HepG2 (cell line): ENCODE measurements around the gene PPM1G. TPM values are rescaled to one million over a fixed set of nuclear protein-coding genes. Genes with fewer than 3 reads are reported as not detected.

ENCODE experiments used
- FOXM1 ChIP-seq: sonication (generic); formaldehyde crosslinking; IDR thresholded peaks from 2 replicates; pipeline ENCODE4 v1.5.0; 2020; ENCODE audit warnings: missing genetic modification reagents
- HDAC2 ChIP-seq: sonication (generic); formaldehyde crosslinking; IDR thresholded peaks from 2 replicates; pipeline ENCODE4 v1.4.0; 2020; ENCODE audit warnings: missing genetic modification reagents
- IRX3 ChIP-seq: sonication (generic); formaldehyde crosslinking; IDR thresholded peaks from 2 replicates; pipeline ENCODE4 v1.8.1; 2023; ENCODE audit warnings: mild to moderate bottlenecking, low read depth, missing genetic modification reagents, borderline replicate concordance
- NCOA1 ChIP-seq: sonication (generic); formaldehyde crosslinking; IDR thresholded peaks from 2 replicates; pipeline ENCODE4 v1.9.0; 2021; ENCODE audit warnings: missing genetic modification reagents
- NR2C2 ChIP-seq: sonication (generic); formaldehyde crosslinking; IDR thresholded peaks from 2 replicates; pipeline ENCODE4 v1.4.0; 2020; ENCODE audit warnings: missing genetic modification reagents, mild to moderate bottlenecking, moderate library complexity, borderline replicate concordance
- ZFP90 ChIP-seq: sonication (generic); formaldehyde crosslinking; IDR thresholded peaks from 2 replicates; pipeline ENCODE4 v1.8.0; 2022; ENCODE audit warnings: missing genetic modification reagents, mild to moderate bottlenecking, inconsistent platforms, borderline replicate concordance
- ZNF17 ChIP-seq: sonication (generic); formaldehyde crosslinking; IDR thresholded peaks from 2 replicates; pipeline ENCODE4 v1.5.0; 2020; ENCODE audit warnings: mild to moderate bottlenecking, missing genetic modification reagents
- ZNF234 ChIP-seq: sonication (generic); formaldehyde crosslinking; conservative IDR thresholded peaks from 2 replicates; pipeline ENCODE4 v1.5.1; 2020; ENCODE audit warnings: mild to moderate bottlenecking, missing genetic modification reagents
- ZNF274 ChIP-seq: sonication (generic); formaldehyde crosslinking; IDR thresholded peaks from 2 replicates; pipeline ENCODE4 v1.5.1; 2020; ENCODE audit warnings: mild to moderate bottlenecking, missing genetic modification reagents
- ZNF282 ChIP-seq: fragments of 450-650 bp; IDR thresholded peaks from 2 replicates; pipeline ENCODE4 v1.6.1; 2018; ENCODE audit not compliant: partially characterized antibody
- ZNF30 ChIP-seq: sonication (generic); formaldehyde crosslinking; IDR thresholded peaks from 2 replicates; pipeline ENCODE4 v1.5.0; 2020; ENCODE audit warnings: mild to moderate bottlenecking, missing genetic modification reagents
- ZNF431 ChIP-seq: sonication (generic); formaldehyde crosslinking; IDR thresholded peaks from 2 replicates; pipeline ENCODE4 v1.9.0; 2022; ENCODE audit warnings: missing genetic modification reagents, low read depth, mild to moderate bottlenecking, borderline replicate concordance
- ZNF496 ChIP-seq: sonication (generic); formaldehyde crosslinking; IDR thresholded peaks from 2 replicates; pipeline ENCODE4 v1.8.1; 2023; ENCODE audit warnings: mild to moderate bottlenecking, moderate library complexity, missing genetic modification reagents; ENCODE audit not compliant: insufficient replicate concordance
- ZNF570 ChIP-seq: sonication (generic); formaldehyde crosslinking; IDR thresholded peaks from 2 replicates; pipeline ENCODE4 v1.4.0; 2020; ENCODE audit warnings: mild to moderate bottlenecking, missing genetic modification reagents, borderline replicate concordance
- ZSCAN20 ChIP-seq: sonication (generic); formaldehyde crosslinking; IDR thresholded peaks from 2 replicates; pipeline ENCODE4 v1.4.0; 2020; ENCODE audit warnings: missing genetic modification reagents, mild to moderate bottlenecking, borderline replicate concordance
- polyA plus RNA-seq, 8 experiments: library from polyadenylated mRNA; depleted of rRNA in 3 of 8; stranded (reverse) in 7 of 8; unstranded in 1 of 8; fragments of >200 nt; fragmentation: Illumina TruSeq in 4 of 8; extraction: Trizol in 4 of 8; gene quantifications; 2 replicates each; pipeline versions ENCODE4 v1.2.1 to v1.2.3, GENCODE V29; 2011 to 2016; ENCODE audit warnings: low read depth in 4 of 8, missing spikeins in 1 of 8, mixed read lengths in 1 of 8; ENCODE audit not compliant: insufficient read depth in 1 of 8
- total RNA-seq, 5 experiments: library from RNA; depleted of rRNA; stranded (reverse); fragments of >200 nt; fragmentation: Illumina TruSeq; extraction: Trizol; gene quantifications; 2 replicates each; pipeline ENCODE4 v1.2.3, GENCODE V29; 2016; ENCODE audit warnings: low read depth in 1 of 5
- TF ChIP-seq, protein P1 (sequence below): sonication (generic); formaldehyde crosslinking; IDR thresholded peaks from 2 replicates; pipeline ENCODE4 v1.8.0; 2022; ENCODE audit warnings: missing genetic modification reagents, mild to moderate bottlenecking, borderline replicate concordance
- TF ChIP-seq, protein P2 (sequence below): sonication (generic); formaldehyde crosslinking; IDR thresholded peaks from 2 replicates; pipeline ENCODE4 v1.4.0; 2020; ENCODE audit warnings: missing genetic modification reagents
- TF ChIP-seq, protein P3 (sequence below): sonication (generic); formaldehyde crosslinking; IDR thresholded peaks from 2 replicates; pipeline ENCODE4 v1.8.1; 2023; ENCODE audit warnings: mild to moderate bottlenecking, missing genetic modification reagents
- TF ChIP-seq, protein P4 (sequence below): sonication (generic); formaldehyde crosslinking; IDR thresholded peaks from 2 replicates; pipeline ENCODE4 v1.9.0; 2022; ENCODE audit warnings: low read depth, missing genetic modification reagents
- TF ChIP-seq, protein P5 (sequence below): sonication (generic); formaldehyde crosslinking; IDR thresholded peaks from 2 replicates; pipeline ENCODE4 v1.4.0; 2020; ENCODE audit warnings: missing genetic modification reagents

The PPM1G gene
- total and polyA plus RNA-seq, 2 of the 13 experiments (the other 11 are each of a cell fraction or from before 2014, with no cell fraction given): 58.2 to 213 TPM

DNA sequence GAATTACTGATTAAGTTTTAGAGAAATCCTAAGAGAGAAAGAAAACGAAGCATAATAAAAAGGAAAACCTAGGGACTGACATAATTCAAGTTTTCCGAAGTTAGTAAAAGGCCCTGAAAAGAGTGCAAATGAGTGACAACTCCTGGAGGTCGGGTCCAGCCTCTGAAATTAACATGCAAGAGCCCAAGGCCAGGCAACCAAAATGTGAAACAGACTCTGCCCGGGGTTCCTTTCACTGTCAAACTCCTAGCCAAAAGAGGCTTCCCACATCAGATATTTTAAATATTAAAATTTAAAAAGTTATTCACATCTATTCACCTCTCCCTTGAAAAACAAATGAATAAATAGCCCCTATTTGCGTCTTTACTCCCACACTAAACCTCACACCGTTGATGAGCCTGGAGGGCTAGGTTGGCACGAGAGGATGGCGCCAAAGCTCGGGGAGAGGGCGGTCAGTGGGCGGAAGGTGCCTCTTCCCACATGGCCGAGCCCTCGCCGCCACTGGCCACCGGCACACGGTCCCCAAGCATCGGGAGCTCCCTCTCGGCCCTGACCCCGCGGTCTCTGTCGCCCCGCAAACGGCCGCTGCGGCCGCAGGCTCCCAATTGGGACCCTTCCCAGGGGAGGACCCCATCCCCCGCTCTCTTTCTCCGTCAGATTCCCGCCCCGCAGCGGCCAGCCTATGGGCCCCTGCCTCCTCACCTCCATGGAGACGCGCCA is 630 bp downstream of the PPM1G start (continued):
- TF ChIP-seq, protein P1, sequence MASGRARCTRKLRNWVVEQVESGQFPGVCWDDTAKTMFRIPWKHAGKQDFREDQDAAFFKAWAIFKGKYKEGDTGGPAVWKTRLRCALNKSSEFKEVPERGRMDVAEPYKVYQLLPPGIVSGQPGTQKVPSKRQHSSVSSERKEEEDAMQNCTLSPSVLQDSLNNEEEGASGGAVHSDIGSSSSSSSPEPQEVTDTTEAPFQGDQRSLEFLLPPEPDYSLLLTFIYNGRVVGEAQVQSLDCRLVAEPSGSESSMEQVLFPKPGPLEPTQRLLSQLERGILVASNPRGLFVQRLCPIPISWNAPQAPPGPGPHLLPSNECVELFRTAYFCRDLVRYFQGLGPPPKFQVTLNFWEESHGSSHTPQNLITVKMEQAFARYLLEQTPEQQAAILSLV (CRISPR knock-in tag): no peak
- 0 out of 2 replicates have a peak, but pooled peaks have one; percentile 84 for TF ChIP-seq ZNF17 (CRISPR knock-in tag)
- peak; percentile 15; the same call in 1 of the 2 replicates for TF ChIP-seq IRX3 (CRISPR knock-in tag)
- TF ChIP-seq, protein P2, sequence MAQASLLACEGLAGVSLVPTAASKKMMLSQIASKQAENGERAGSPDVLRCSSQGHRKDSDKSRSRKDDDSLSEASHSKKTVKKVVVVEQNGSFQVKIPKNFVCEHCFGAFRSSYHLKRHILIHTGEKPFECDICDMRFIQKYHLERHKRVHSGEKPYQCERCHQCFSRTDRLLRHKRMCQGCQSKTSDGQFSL: no peak
- no peak for TF ChIP-seq ZNF496 (CRISPR knock-in tag)
- peak; percentile 46; the same call in 1 of the 2 replicates for TF ChIP-seq ZNF30 (CRISPR knock-in tag)
- TF ChIP-seq, protein P3, sequence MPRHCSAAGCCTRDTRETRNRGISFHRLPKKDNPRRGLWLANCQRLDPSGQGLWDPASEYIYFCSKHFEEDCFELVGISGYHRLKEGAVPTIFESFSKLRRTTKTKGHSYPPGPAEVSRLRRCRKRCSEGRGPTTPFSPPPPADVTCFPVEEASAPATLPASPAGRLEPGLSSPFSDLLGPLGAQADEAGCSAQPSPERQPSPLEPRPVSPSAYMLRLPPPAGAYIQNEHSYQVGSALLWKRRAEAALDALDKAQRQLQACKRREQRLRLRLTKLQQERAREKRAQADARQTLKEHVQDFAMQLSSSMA (CRISPR knock-in tag): no peak
- TF ChIP-seq, protein P4, sequence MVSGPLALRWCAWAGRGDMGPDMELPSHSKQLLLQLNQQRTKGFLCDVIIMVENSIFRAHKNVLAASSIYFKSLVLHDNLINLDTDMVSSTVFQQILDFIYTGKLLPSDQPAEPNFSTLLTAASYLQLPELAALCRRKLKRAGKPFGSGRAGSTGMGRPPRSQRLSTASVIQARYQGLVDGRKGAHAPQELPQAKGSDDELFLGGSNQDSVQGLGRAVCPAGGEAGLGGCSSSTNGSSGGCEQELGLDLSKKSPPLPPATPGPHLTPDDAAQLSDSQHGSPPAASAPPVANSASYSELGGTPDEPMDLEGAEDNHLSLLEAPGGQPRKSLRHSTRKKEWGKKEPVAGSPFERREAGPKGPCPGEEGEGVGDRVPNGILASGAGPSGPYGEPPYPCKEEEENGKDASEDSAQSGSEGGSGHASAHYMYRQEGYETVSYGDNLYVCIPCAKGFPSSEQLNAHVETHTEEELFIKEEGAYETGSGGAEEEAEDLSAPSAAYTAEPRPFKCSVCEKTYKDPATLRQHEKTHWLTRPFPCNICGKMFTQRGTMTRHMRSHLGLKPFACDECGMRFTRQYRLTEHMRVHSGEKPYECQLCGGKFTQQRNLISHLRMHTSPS (CRISPR knock-in tag): peak; percentile 25; the same call in 1 of the 2 replicates
- TF ChIP-seq NCOA1 (CRISPR knock-in tag): no peak
- TF ChIP-seq HDAC2: no peak; the same call in 1 of the 2 replicates
- no peak for TF ChIP-seq ZNF282
- TF ChIP-seq, protein P5, sequence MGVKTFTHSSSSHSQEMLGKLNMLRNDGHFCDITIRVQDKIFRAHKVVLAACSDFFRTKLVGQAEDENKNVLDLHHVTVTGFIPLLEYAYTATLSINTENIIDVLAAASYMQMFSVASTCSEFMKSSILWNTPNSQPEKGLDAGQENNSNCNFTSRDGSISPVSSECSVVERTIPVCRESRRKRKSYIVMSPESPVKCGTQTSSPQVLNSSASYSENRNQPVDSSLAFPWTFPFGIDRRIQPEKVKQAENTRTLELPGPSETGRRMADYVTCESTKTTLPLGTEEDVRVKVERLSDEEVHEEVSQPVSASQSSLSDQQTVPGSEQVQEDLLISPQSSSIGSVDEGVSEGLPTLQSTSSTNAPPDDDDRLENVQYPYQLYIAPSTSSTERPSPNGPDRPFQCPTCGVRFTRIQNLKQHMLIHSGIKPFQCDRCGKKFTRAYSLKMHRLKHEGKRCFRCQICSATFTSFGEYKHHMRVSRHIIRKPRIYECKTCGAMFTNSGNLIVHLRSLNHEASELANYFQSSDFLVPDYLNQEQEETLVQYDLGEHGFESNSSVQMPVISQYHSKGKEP (CRISPR knock-in tag): 0 out of 2 replicates have a peak, but pooled peaks have one; percentile 1
- TF ChIP-seq NR2C2 (CRISPR knock-in tag): no peak
- TF ChIP-seq FOXM1 (CRISPR knock-in tag): 0 out of 2 replicates have a peak, but pooled peaks have one; percentile 9
- TF ChIP-seq ZNF570 (CRISPR knock-in tag): no peak
- TF ChIP-seq ZNF234 (CRISPR knock-in tag): no peak
- no peak for TF ChIP-seq ZNF431 (CRISPR knock-in tag)
- no peak for TF ChIP-seq ZFP90 (CRISPR knock-in tag)
- 0 out of 2 replicates have a peak, but pooled peaks have one; percentile 3 for TF ChIP-seq ZSCAN20 (CRISPR knock-in tag)
- TF ChIP-seq ZNF274: no peak; the same call in 1 of the 2 replicates
